HG02970 (cell line): ENCODE results near the gene SUPT5H.

Experiments used
- ATAC-seq: cut with Tn5 transposase; IDR thresholded peaks from one replicate; pipeline ENCODE4 v1.9.1; 2021; ENCODE audit warnings: mild to moderate bottlenecking, moderate library complexity, moderate number of reproducible peaks; ENCODE audit not compliant: unreplicated experiment, low FRiP score

Gene SUPT5H

GRCh38 chr19:39423258-39424086, 21.9 kb upstream of the SUPT5H start:
- ATAC-seq = no peak

GRCh38 chr19:39424934-39425333, 20.4 kb upstream of the SUPT5H start:
- no peak for ATAC-seq

DNA sequence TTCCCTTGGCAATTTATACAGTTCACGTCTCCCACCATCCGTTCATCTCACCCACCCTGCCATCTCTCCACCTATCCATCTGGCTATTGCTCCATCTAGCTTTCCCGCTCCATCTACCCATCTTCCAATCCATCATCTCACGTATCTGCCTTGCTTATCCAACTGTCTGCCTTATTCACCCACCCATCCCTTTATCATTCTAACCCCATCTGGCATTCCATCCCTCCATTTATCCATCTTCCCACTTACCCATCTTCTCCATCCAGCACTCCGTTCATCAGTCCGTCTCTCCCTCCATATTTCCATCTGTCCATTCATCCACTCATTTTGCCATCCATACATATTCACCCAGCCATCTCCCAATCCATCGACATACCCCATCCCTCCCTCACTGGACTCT, 19.6 kb upstream of the SUPT5H start:
- ATAC-seq = no peak

DNA sequence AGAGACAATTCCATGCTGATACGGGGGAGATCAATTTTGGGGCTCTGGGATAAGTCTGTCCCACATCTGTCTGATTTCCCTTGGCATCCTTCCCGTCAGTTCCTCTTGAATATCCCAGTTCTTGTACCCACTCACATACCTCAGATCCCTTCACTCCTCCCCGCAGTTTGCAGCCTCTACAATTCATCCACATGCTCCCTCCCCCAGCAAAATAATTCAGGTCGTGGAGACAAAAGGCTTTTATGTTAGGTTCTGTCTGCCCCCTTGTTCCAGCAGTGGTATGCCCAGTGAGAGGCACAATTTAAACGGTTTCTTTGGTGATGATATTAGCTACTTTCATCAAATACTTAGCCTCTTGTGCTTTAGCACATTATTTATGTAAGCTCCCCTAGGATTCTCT, 19.2 kb upstream of the SUPT5H start:
- ATAC-seq = no peak

DNA sequence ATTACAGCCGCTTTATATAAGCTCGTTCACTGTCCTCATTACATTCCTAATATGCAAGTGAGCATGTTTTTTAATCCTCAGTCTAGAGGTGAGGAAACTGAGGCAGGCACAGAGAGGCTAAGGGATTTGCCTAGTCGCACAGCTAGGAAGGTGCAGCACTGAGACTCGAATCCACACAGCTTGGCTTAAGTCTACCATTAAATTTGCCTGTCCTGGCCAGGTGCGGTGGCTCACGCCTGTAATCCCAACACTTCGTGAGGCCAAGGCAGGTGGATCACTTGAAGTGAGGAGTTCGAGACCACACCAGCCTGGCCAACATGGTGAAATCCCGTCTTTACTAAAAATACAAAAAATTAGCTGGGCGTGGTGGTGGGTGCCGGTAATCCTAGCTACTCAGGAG, 17.7 kb upstream of the SUPT5H start:
- no peak for ATAC-seq

GRCh38 chr19:39428283-39429112, 16.9 kb upstream of the SUPT5H start:
- ATAC-seq = no peak

GRCh38 chr19:39430675-39431593, 14.4 kb upstream of the SUPT5H start:
- no peak for ATAC-seq

GRCh38 chr19:39432677-39433025, 12.7 kb upstream of the SUPT5H start:
- no peak for ATAC-seq

DNA sequence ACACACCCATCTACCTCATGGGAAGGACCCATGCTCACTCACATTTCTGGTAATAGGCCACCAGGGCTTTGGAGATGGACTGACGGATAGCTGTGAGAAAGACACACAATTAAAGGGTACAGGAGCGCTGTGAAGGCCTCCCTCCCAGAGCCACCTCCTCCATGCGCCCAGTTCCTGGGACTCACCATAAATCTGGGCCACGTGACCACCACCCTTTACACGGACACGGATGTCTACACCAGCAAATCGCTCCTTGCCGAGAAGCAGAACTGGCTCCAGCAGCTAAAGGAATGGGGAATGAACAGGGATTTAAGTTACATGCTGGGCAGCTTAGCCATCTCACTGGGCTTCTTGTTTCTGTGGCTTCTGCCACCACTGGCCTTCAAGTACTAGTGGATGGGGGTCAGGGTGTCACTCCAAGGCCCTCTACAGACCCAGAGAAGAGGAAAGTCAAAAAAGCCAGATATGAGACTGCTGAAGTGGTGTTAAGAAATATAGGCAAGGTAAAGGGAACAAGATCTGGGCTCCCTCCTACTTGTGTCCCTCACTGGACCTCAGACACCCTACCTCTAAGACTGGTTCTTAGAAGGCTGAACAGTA, 11.8 kb upstream of the SUPT5H start:
- no peak for ATAC-seq

DNA sequence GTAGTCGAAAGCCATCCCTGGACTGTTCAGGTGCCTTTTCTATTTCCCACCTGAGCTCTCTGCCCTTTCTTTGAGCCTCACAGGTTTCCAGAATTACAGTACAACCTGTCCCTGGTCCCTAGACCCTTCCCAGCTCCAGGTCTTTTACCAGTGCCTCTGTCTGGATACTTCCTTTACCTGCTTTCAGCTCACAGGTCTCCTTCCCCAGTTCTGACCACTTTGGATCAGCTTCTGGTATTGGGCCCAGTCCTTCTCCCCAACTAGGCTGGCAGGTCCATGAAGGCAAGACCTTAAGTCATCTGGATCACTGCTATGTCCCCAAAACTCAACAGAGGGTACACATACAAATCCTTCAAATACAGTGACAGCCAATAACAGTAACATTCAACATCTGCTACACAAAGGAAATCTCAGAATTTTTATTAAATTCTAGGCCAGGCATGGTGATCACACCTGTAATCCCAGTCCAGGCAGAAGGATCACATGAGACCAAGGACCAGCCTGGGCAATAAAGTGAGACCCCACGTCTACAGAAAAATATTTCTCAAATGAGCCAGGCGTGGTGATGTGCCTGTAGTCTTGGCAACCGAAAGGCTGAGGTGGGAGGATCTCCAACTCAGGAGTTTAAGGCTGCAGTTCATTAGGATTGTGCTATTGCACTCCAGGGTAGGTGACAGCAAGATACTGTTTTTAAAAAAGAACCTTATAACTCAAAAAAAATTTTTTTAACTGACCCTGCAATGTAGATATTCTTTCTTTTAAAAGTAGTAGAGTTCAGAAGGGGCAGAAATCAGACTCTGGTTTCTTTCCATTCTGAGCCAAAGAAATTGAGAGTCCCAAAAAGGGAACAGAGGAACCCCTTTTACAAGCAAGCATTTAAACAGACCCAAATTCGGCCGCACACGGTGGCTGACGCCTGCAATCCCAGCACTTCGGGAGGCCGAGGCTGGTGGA, 11.0 kb upstream of the SUPT5H start:
- ATAC-seq = no peak

DNA sequence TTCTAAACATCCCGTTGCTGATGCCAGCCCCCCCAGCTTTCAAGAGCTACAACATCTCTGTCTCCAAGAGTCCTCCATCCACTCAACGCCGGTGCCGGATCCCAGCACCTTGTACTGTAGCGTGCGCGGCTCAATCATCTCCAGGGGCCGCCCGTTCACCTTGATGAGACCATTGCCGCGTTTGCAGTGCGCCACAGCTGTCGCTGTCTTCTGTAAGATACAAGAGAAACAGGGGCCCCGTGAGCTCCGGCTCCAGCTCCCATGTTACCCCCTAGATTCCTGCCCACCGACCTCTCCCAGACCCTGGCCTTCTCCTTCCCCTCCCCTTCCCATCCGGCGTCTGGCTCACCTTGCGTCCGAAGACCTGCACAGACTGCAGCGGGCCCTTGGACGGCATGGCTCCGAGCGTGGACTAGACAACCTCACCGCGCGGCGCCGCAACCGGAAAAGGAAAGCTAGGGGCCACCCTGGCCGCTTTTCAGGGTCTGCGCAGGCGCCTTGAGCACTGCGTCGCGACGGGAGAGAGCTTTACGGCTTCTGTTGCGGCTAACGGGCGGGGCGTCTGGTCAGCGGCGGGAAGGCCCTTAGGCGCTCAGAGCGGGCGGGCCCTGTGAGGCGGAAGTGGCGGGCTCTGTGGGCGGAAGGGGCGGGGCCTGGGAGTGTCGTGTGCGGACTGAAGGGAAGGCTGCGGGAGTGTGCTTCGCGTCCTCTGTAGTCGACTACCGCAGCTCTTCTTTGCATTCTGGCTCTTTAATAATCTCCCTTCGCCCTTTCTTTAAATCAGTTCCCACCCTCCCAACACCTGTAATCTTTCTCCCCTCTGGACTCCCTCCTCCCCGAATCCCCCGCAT, 9.7 kb upstream of the SUPT5H start, which contains the start of gene RPS16:
RPS16 (minus strand) TSS at position 451 of the 851 bp plus-strand sequence; CDS start at position 397, 54 bp downstream.
- peak; percentile 87 for ATAC-seq

DNA sequence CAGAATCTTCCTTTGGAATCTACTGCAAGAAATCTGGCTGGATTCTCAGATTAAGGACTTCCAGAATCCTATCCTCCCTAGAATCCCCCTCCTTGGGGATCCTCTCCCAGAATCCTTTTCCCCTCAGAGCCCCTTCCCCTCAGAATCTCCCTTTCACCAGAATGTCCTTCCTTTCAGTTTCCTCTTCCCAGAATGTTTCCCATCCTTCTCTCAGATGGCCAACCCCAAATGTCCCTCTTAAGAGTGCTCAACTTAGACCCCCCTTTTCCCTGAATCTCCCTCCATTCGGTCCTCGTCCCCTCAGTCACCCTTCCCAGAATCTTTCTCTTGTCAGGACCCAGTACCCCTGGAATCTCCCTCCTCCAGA, 9.0 kb upstream of the SUPT5H start:
- no peak for ATAC-seq

DNA sequence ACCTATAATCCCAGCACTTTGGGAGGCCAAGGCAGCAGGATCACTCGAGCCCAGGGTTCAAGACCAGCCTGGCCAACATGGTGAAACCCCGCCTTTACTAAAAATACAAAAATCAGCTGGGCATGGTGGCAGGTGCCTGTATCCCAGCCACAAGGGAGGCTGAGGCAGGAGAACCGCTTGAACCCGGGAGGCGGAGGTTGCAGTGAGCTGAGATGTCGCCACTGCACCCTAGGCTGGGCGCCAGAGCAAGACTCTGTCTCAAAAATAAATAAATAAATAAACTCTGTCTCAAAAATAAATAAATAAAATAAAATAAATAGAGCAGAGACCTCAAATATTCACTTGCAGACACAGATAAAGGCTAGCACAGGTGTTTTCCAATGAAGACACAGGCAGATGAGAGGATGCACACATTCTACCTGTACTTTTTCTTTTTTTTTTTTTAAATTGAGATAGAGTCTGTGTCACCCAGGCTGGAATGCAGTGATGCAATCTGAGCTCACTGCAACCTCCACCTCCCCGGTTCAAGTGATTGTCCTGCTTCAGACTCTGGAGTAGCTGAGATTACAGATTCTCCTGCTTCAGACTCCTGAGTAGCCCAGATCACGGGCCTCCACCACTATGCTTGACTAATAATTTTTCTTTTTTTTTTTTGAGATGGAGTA, 7.0 kb upstream of the SUPT5H start:
- no peak for ATAC-seq

DNA sequence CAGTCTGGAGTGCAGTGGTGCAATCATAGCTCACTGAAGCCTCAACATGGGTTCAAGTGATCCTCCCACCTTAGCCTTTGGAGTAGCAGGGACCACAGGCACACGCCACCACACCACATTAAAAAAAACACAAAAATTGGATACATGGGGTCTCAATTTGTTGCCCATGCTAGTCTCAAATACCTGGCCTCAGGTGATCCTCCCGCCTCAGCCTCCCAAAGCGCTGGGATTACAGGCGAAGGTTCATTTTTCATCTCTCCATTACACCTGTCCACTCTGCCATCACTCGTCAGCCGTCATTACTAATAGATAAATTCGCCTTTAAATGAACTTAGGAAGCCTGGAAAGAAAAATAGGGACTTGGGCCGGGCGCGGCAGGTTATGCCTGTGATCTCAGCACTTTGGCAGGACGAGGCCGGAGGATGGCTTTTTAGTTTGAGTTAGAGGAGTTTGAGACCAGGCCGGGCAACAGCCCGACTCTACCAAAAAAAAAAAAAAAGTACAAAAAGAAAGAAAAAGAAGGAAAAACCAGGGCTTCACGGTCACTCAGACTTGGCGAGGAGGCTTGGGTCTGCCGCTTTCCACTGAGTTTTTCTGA, 685 bp upstream of the SUPT5H start:
- ATAC-seq = no peak

- ATAC-seq = no peak
Observed at GRCh38 chr19:39446365-39447084, 1.1 kb downstream of the SUPT5H start.

DNA sequence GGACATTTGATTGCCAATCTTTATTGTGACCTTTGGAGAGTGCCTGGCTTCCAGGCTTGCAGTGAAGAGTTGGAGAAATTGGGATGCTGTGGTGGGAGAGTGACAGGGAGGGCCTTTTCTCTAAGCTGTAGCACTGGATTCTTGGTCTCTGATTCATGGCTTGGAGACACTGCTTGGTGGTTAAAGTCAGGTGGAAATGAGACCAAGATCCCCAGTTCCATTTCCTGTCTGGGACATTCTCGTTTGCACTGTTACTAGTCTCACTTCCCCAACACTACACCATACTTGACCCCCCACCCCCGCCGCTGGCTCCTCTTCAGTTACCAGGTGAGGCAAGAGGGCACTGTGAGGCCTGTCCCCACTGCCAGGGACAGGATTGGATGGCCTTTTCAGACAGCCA, 2.9 kb downstream of the SUPT5H start:
- ATAC-seq = no peak
